Neural cell (in vitro differentiated cells): ENCODE data around the gene TMEM147.

Experiments
- CTCF ChIP-seq: fragments of 450-650 bp; IDR thresholded peaks from 2 replicates; pipeline ENCODE4 v1.5.1; 2014; ENCODE audit warnings: antibody characterized with exemption, mild to moderate bottlenecking, moderate library complexity; ENCODE audit not compliant: poor library complexity, severe bottlenecking
- EP300 ChIP-seq: fragments of 450-650 bp; conservative IDR thresholded peaks from 2 replicates; pipeline ENCODE4 v1.6.1; 2014; ENCODE audit warnings: antibody characterized with exemption, mild to moderate bottlenecking, moderate library complexity; ENCODE audit not compliant: poor library complexity, severe bottlenecking
- EZH2 ChIP-seq: fragments of 200-600, 300-800 bp; shearing (Covaris generic), sonication (generic); IDR thresholded peaks from 2 replicates; pipeline ENCODE4 v1.6.1; 2014; ENCODE audit warnings: antibody characterized with exemption, low read length, borderline replicate concordance, mild to moderate bottlenecking; ENCODE audit not compliant: insufficient read depth, poor library complexity, severe bottlenecking
- POLR2AphosphoS5 ChIP-seq: IDR thresholded peaks from 2 replicates; pipeline ENCODE4 v1.6.1; 2012
- RAD21 ChIP-seq: fragments of 450-650 bp; conservative IDR thresholded peaks from 2 replicates; pipeline ENCODE4 v1.6.1; 2014; ENCODE audit warnings: antibody characterized with exemption, mild to moderate bottlenecking, moderate library complexity
- REST ChIP-seq: IDR thresholded peaks from 2 replicates; pipeline ENCODE4 v1.6.1; 2012; ENCODE audit warnings: borderline replicate concordance
- TAF1 ChIP-seq: IDR thresholded peaks from 2 replicates; pipeline ENCODE4 v1.6.1; 2012; ENCODE audit warnings: low read depth

- no peak for TF ChIP-seq EZH2
- TF ChIP-seq TAF1 = no peak
- no peak for TF ChIP-seq POLR2AphosphoS5
- TF ChIP-seq CTCF = no peak
- TF ChIP-seq EP300 = no peak
- no peak for TF ChIP-seq REST
- no peak for TF ChIP-seq RAD21
Measured at GRCh38 chr19:35500611-35501010, 44.8 kb upstream of the TMEM147 start.
